Mesendoderm (in vitro differentiated cells): ENCODE results near the gene NOP53.

Experiments used
- DNase-seq: peaks from one replicate; pipeline ENCODE4 v3.0.0; 2013
- H2AK5ac ChIP-seq: 2 replicates; pipeline ENCODE4 v1.6.1; 2013; ENCODE audit warnings: low read length, inconsistent platforms
- H2BK120ac ChIP-seq: 2 replicates; pipeline ENCODE4 v1.6.1; 2013; ENCODE audit warnings: low read depth, mild to moderate bottlenecking, low read length, moderate library complexity, mixed read lengths
- H2BK15ac ChIP-seq: replicated peaks from 2 replicates; pipeline ENCODE4 v1.6.1; 2013; ENCODE audit warnings: low read depth, mild to moderate bottlenecking, moderate library complexity
- H2BK5ac ChIP-seq: 2 replicates; pipeline ENCODE4 v1.6.1; 2013; ENCODE audit warnings: low read length, inconsistent platforms
- H3K18ac ChIP-seq: 2 replicates; pipeline ENCODE4 v1.6.1; 2013; ENCODE audit warnings: mild to moderate bottlenecking, low read length, mixed read lengths
- H3K23ac ChIP-seq: one replicate; pipeline ENCODE4 v1.6.1; 2013; ENCODE audit warnings: low read length
- H3K27ac ChIP-seq: 2 replicates; pipeline ENCODE4 v1.5.1; 2013; ENCODE audit warnings: low read depth, mild to moderate bottlenecking, inconsistent platforms, low read length, moderate library complexity
- H3K27me3 ChIP-seq: 2 replicates; pipeline ENCODE4 v1.6.1; 2013; ENCODE audit warnings: low read length, control low read depth, mild to moderate bottlenecking, inconsistent platforms; ENCODE audit not compliant: insufficient read depth, poor library complexity
- H3K36me3 ChIP-seq: 2 replicates; pipeline ENCODE4 v1.6.1; 2013; ENCODE audit warnings: low read length, inconsistent platforms; ENCODE audit not compliant: control insufficient read depth, insufficient read depth
- H3K4ac ChIP-seq: one replicate; pipeline ENCODE4 v1.6.1; 2013; ENCODE audit warnings: low read depth, mild to moderate bottlenecking, low read length, moderate library complexity
- H3K4me1 ChIP-seq: 2 replicates; pipeline ENCODE4 v1.6.1; 2013; ENCODE audit warnings: low read depth, low read length, inconsistent platforms; ENCODE audit not compliant: control insufficient read depth
- H3K4me2 ChIP-seq: 2 replicates; pipeline ENCODE4 v1.6.1; 2013; ENCODE audit warnings: low read length
- H3K4me3 ChIP-seq: 2 replicates; pipeline ENCODE4 v1.5.1; 2013; ENCODE audit warnings: mild to moderate bottlenecking, low read length
- H3K56ac ChIP-seq: one replicate; pipeline ENCODE4 v1.6.1; 2013; ENCODE audit warnings: low read length
- H3K79me1 ChIP-seq: 2 replicates; pipeline ENCODE4 v1.6.1; 2013; ENCODE audit warnings: low read length, inconsistent platforms
- H3K79me2 ChIP-seq: 2 replicates; pipeline ENCODE4 v1.6.1; 2013; ENCODE audit warnings: mild to moderate bottlenecking, low read length; ENCODE audit not compliant: control insufficient read depth, insufficient read depth
- H3K9ac ChIP-seq: 2 replicates; pipeline ENCODE4 v1.6.1; 2013; ENCODE audit warnings: low read length, inconsistent platforms
- H4K5ac ChIP-seq: one replicate; pipeline ENCODE4 v1.6.1; 2013; ENCODE audit warnings: low read length
- H4K8ac ChIP-seq: one replicate; pipeline ENCODE4 v1.6.1; 2013; ENCODE audit warnings: low read depth, mild to moderate bottlenecking, control low read depth, low read length, moderate library complexity
- WGBS: extraction: QIAGEN DNeasy Blood & Tissue Kit; methylation state at CpG from one replicate; pipeline ENCODE4 v1.1.7; 2013; ENCODE audit warnings: low lambda C conversion rate, missing lambda C conversion rate; ENCODE audit not compliant: insufficient coverage; ENCODE audit errors: extremely low coverage; 5-methylcytosine and 5-hydroxymethylcytosine counted together

The NOP53 gene

DNA sequence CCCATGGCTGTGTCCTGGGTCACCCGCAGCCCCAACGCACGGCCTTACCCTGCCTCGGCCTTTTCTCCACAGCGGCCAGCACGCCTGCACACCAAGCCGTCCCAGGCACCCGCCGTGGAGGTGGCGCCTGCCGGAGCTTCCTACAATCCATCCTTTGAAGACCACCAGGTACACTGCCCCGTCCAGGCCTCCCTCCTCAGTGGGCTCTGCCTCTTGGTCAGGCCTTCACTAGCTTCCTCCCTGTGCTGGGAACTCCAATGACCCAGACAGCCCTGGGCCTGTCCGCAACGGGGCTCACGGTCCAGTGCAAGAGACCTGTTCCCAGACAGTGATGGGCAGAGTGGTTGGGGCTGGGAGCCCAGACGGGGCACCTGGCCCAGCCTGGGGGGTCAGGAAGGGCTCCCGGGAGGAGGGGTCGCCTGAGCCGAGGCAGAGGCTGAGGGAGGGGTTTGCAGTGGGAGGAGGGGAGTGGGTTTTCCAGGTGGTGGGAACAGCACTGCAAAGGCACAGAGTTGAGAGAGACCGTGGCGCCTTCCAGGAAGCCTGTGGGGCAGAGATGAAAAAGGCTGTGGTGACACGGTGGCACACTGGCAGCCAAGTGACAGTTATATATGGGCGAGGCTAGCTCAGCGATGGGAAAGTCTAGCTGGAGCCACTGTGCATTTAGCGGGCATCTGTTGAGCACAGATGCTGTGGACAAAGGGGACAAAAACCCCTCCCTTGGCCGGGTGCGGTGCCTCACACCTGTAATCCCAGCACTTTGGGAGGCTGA, 7.3 kb downstream of the NOP53 start:
- Histone ChIP-seq H4K8ac (no peak overlapping the region), H3K4ac (no peak overlapping the region), H3K4me2 (no peak overlapping the region), H4K5ac (no peak overlapping the region), H2AK5ac (no peak overlapping the region), H3K79me1 (peaks cover 8% of the 10 kb centered on the region), H3K36me3 (peaks cover 40% of the 10 kb centered on the region), H3K18ac (no peak overlapping the region), H3K23ac (no peak overlapping the region), H2BK15ac (no peak overlapping the region), H3K79me2 (peaks cover 10% of the 10 kb centered on the region), H3K4me1 (no peaks in the 10 kb centered on the region), H2BK5ac (no peak overlapping the region), H3K9ac (no peak overlapping the region), H2BK120ac (no peak overlapping the region), H3K4me3 (no peak overlapping the region), H3K27me3 (no peaks in the 10 kb centered on the region), H3K56ac (no peak overlapping the region), H3K27ac (no peak overlapping the region)
- WGBS: no CpG with 5 or more reads among the region's 27 CpGs
- DNase-seq: no peak

DNA sequence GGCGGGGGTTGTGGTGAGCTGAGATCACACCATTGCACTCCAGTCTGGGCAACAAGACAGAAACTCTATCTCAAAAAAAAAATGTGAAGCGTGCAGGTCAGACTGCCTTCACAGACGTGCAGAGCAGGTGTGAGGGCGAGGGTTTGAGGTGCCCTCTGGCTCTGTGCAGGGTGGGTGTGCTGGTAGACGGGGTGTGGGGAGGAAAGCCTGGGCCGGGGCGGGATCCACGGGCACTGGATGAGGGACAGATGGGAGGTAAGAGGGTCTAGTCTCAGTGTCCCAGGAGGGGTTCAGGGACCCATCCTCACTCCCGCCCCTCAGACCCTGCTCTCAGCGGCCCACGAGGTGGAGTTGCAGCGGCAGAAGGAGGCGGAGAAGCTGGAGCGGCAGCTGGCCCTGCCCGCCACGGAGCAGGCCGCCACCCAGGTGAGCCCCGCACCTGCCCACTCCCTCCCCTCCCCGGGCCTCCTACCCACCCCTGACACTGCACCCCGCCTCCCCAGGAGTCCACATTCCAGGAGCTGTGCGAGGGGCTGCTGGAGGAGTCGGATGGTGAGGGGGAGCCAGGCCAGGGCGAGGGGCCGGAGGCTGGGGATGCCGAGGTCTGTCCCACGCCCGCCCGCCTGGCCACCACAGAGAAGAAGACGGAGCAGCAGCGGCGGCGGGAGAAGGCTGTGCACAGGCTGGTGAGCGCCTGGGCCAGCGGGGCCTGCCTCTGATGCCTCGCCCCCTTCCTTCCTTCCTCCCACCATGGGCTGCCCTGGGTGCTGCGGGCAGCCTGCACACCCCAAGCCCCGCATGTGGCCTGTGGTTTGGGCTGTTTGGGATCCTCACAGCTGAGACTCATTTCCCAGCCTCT, 9.1 kb downstream of the NOP53 start:
- no peak overlapping the region for H2BK15ac ChIP-seq
- H2BK5ac ChIP-seq: no peak overlapping the region
- no CpG with 5 or more reads among the region's 37 CpGs for WGBS
- no peak overlapping the region for H3K23ac ChIP-seq
- H3K9ac ChIP-seq: no peak overlapping the region
- no peak overlapping the region for H2BK120ac ChIP-seq
- H3K79me2 ChIP-seq: no peaks in the 10 kb centered on the region
- no peak overlapping the region for H4K8ac ChIP-seq
- H4K5ac ChIP-seq: no peak overlapping the region
- H3K56ac ChIP-seq: no peak overlapping the region
- no peak overlapping the region for H3K18ac ChIP-seq
- no peak overlapping the region for H3K4me3 ChIP-seq
- no peak overlapping the region for H3K4me2 ChIP-seq
- peaks cover 1% of the 10 kb centered on the region for H3K79me1 ChIP-seq
- no peak overlapping the region for H3K4ac ChIP-seq
- H3K27ac ChIP-seq: no peak overlapping the region
- peaks cover 35% of the 10 kb centered on the region for H3K36me3 ChIP-seq
- no peak overlapping the region for H2AK5ac ChIP-seq
- no peaks in the 10 kb centered on the region for H3K27me3 ChIP-seq
- DNase-seq: no peak
- no peaks in the 10 kb centered on the region for H3K4me1 ChIP-seq

- Histone ChIP-seq H3K4ac (no peak overlapping the region), H3K79me2 (no peaks in the 10 kb centered on the region), H3K4me3 (no peak overlapping the region), H3K4me2 (no peak overlapping the region), H3K36me3 (peaks cover 31% of the 10 kb centered on the region), H2BK15ac (no peak overlapping the region), H2BK120ac (no peak overlapping the region), H3K9ac (no peak overlapping the region), H4K8ac (no peak overlapping the region), H3K79me1 (peaks cover under 1% of the 10 kb centered on the region), H3K56ac (no peak overlapping the region), H3K18ac (no peak overlapping the region), H2BK5ac (no peak overlapping the region), H3K27me3 (no peaks in the 10 kb centered on the region), H2AK5ac (no peak overlapping the region), H3K23ac (no peak overlapping the region), H4K5ac (no peak overlapping the region), H3K4me1 (no peaks in the 10 kb centered on the region), H3K27ac (no peak overlapping the region)
- no CpG with 5 or more reads among the region's 36 CpGs for WGBS
- no peak for DNase-seq
These were observed 9.9 kb downstream of the NOP53 start for GRCh38 chr19:47755065-47755761.

- Histone ChIP-seq H3K9ac (no peak overlapping the region), H3K4ac (no peak overlapping the region), H3K23ac (no peak overlapping the region), H2AK5ac (no peak overlapping the region), H3K36me3 (peaks cover 28% of the 10 kb centered on the region), H3K27ac (no peak overlapping the region), H2BK15ac (no peak overlapping the region), H3K18ac (no peak overlapping the region), H3K4me3 (no peak overlapping the region), H3K27me3 (no peaks in the 10 kb centered on the region), H4K5ac (no peak overlapping the region), H2BK5ac (no peak overlapping the region), H2BK120ac (no peak overlapping the region), H3K79me1 (no peaks in the 10 kb centered on the region), H3K79me2 (no peaks in the 10 kb centered on the region), H3K56ac (no peak overlapping the region), H4K8ac (no peak overlapping the region), H3K4me2 (no peak overlapping the region), H3K4me1 (no peaks in the 10 kb centered on the region)
- WGBS: no CpG with 5 or more reads among the region's 28 CpGs
- DNase-seq: no peak
These were observed 10.6 kb downstream of the NOP53 start for GRCh38 chr19:47755762-47756626.

DNA sequence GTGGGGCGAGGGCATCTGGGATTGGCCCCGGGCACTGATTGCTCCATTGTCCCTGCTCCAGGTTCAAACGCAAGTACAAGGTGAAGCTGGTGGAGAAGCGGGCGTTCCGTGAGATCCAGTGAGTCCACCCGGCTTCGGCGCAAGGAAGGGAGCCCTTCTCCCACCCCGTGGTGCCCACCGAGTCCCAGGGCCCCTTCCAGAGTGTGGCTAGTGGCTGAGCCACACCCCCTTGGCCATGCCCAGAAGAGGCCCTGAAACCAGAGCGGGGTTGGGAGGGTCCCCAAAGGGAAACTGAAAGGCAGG, 11.2 kb downstream of the NOP53 start:
- Histone ChIP-seq H3K9ac (no peak overlapping the region), H3K4me2 (no peak overlapping the region), H3K79me2 (no peaks in the 10 kb centered on the region), H3K18ac (no peak overlapping the region), H2AK5ac (no peak overlapping the region), H2BK5ac (no peak overlapping the region), H3K23ac (no peak overlapping the region), H4K5ac (no peak overlapping the region), H3K4ac (no peak overlapping the region), H3K27me3 (no peaks in the 10 kb centered on the region), H2BK120ac (no peak overlapping the region), H3K56ac (no peak overlapping the region), H4K8ac (no peak overlapping the region), H3K27ac (no peak overlapping the region), H3K36me3 (peaks cover 28% of the 10 kb centered on the region), H3K4me3 (no peak overlapping the region), H3K79me1 (no peaks in the 10 kb centered on the region), H3K4me1 (no peaks in the 10 kb centered on the region), H2BK15ac (no peak overlapping the region)
- WGBS: no CpG with 5 or more reads among the region's 12 CpGs
- no peak for DNase-seq
